ENCODE results near the gene RAE1. TPM values are rescaled to one million over a fixed set of nuclear protein-coding genes. Genes with fewer than 3 reads are reported as not detected.

RAE1 gene
- total RNA-seq, 1 donor from 2014 or later, result 9.5 TPM

DNA sequence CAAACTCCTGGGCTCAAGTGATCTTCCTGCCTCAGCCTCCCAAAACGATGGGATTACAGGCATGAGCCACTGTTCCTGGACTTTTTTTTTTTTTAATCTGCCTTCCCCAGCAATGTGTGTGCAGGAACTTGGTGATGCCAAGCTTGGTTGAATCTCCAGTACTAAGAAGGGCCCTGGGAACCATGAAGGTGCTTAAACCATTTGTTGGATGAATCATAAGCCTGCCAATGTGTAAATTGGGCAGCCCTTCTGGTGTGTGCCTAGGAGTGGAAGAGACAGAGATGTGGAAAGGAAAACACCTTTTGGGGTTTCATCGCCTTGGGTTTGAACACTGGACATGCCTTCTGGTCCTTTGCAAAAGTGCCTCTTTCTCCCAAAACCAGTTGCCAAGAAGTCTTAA is 28.6 kb upstream of the RAE1 start:
- Histone ChIP-seq H3K36me3 (no peaks in the 10 kb centered on the region), H3K27ac (no peak overlapping the region), H3K27me3 (no peaks in the 10 kb centered on the region), H3K4me1 (no peaks in the 10 kb centered on the region), H3K9me3 (no peaks in the 10 kb centered on the region), H3K4me3 (no peak overlapping the region)
- intact Hi-C loops (cut with DNase I), result no loop called here
- TF ChIP-seq, protein P1, sequence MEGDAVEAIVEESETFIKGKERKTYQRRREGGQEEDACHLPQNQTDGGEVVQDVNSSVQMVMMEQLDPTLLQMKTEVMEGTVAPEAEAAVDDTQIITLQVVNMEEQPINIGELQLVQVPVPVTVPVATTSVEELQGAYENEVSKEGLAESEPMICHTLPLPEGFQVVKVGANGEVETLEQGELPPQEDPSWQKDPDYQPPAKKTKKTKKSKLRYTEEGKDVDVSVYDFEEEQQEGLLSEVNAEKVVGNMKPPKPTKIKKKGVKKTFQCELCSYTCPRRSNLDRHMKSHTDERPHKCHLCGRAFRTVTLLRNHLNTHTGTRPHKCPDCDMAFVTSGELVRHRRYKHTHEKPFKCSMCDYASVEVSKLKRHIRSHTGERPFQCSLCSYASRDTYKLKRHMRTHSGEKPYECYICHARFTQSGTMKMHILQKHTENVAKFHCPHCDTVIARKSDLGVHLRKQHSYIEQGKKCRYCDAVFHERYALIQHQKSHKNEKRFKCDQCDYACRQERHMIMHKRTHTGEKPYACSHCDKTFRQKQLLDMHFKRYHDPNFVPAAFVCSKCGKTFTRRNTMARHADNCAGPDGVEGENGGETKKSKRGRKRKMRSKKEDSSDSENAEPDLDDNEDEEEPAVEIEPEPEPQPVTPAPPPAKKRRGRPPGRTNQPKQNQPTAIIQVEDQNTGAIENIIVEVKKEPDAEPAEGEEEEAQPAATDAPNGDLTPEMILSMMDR (IDR thresholded peaks at IDR 0.05), result no peak
- no peak for DNase-seq (ENCODE audit: low spot score in 2 of 2)

DNA sequence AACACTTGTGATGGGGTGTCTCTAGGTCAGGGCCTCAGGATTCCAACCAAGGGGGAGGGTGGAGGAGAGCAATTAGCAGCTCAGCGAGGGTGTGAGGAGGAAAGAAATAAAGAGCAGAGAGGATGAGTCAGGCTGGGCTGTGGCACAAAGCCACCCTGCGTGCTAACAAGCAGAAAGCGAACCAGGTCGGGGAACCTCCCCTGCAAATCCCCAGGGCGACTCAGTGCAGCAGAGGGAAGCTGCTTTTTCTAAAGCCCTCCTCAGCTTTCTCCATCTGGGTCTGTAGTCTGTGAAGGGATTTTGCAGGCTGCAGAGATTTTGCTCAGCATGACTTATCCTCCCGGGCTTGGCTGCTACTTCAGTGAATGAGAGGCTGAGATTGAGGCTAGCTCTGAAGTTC is 28.0 kb upstream of the RAE1 start:
- DNase-seq (ENCODE audit: low spot score in 2 of 2), result no peak
- Histone ChIP-seq H3K4me1 (no peaks in the 10 kb centered on the region), H3K27ac (no peak overlapping the region), H3K27me3 (no peaks in the 10 kb centered on the region), H3K4me3 (no peak overlapping the region), H3K9me3 (no peaks in the 10 kb centered on the region), H3K36me3 (no peaks in the 10 kb centered on the region)
- intact Hi-C loops (cut with DNase I), result no loop called here
- TF ChIP-seq, protein P1 (IDR thresholded peaks at IDR 0.05), result no peak

DNA sequence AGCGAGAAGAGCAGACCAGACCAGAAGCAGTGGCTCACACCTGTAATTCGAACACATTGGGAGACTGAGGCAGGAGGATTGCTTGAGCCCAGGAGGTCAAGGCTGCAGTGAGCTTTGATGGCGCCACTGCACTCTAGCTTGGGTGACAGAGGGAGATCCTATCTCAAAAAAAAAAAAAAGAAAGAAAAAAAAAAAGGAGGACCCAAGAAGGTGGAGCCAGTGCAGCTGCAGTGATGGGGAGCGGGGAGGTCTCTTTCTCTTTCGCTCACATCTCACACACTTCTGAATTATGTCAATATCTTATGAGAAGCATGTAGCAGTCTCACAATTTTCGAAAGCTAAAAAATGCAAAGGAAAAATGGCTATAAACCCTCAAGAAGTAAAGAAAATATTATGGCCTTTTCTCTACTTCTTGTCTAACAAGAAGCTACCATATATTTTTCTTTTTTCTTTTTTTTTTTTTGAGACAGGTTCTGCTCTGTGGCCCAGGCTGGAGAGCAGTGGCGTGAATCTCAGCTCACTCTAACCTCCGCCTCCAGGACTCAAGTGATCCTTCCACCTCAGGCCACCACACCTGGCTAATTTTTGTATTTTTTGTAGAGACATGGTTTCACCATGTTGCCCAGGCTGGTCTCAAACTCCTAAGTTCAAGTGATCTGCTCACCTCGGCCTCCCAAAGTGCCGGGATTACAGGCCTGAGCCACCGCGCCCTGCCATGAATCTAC is 25.3 kb upstream of the RAE1 start:
- no peaks in the 10 kb centered on the region for H3K27me3 ChIP-seq
- H3K4me3 ChIP-seq, result no peak overlapping the region
- no peaks in the 10 kb centered on the region for H3K9me3 ChIP-seq
- TF ChIP-seq, protein P1 (IDR thresholded peaks at IDR 0.05), result no peak
- no peaks in the 10 kb centered on the region for H3K36me3 ChIP-seq
- H3K27ac ChIP-seq, result no peak overlapping the region
- intact Hi-C loops (cut with DNase I), result no loop called here
- DNase-seq (ENCODE audit: low spot score in 2 of 2), result no peak
- H3K4me1 ChIP-seq, result no peaks in the 10 kb centered on the region

DNA sequence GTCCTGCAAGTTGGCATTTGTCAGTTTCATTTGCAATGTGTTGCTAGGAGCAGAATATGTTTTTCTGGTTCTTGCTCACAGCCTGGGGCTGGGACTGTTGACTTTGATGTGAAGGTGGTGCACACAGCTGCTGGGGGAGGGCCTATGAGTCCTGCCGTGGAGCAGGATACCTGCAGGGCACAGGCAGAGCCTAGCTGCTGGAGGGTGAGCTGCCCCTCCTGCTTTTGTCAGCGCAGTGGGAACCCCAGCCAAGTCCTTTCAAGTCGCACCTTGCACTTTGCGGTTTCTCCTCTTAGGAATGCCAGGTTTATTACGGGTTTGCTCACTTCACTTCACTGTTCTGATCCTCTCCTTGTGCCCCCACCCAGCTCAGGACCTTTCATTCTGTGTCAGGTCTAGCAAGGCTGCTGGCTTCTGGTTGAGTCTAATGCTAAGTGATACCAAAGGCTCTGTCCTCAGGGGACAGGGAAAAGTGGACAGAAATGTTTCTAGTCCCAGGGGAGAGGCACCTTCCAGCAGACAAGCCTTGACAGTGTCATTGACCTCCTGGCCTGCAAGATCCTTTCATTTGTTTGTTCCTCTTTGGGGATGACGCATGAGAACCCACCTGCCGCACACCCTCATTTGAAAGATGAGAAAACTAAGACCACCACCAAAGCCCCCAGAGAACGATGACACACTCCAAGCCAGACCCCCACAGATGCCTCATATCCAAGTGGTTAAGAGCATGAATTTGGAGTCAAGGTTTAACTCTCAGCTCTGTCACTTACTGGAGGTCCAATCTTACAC is 24.2 kb upstream of the RAE1 start:
- TF ChIP-seq, protein P1 (IDR thresholded peaks at IDR 0.05), result no peak
- no peak overlapping the region for H3K4me3 ChIP-seq
- intact Hi-C loops (cut with DNase I), result no loop called here
- no peaks in the 10 kb centered on the region for H3K36me3 ChIP-seq
- no peaks in the 10 kb centered on the region for H3K27me3 ChIP-seq
- DNase-seq (ENCODE audit: low spot score in 2 of 2), result no peak
- no peaks in the 10 kb centered on the region for H3K9me3 ChIP-seq
- H3K4me1 ChIP-seq, result no peaks in the 10 kb centered on the region
- H3K27ac ChIP-seq, result no peak overlapping the region

DNA sequence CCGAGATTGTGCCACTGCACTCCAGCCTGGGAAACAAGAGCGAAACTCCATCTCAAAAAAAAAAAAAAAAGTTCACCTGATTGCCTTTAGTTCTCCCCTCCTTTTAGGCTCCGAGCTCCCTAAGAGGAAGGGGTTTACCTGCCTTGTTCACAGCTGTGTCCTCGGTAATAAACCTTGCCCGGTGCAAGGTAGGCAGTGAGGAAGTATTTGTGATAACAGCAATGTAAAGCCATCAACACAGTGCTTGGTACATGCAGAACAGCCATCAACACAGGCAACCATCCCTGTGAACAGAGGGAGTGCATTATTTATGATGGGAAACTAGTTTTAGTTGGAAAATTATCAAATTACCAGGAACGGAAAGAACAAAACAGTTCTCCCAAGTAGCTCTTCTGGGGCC is 23.2 kb upstream of the RAE1 start:
- H3K36me3 ChIP-seq, result no peaks in the 10 kb centered on the region
- no peak overlapping the region for H3K27ac ChIP-seq
- H3K4me3 ChIP-seq, result no peak overlapping the region
- no peak for DNase-seq (ENCODE audit: low spot score in 2 of 2)
- H3K4me1 ChIP-seq, result no peaks in the 10 kb centered on the region
- intact Hi-C loops (cut with DNase I), result no loop called here
- H3K9me3 ChIP-seq, result no peaks in the 10 kb centered on the region
- TF ChIP-seq, protein P1 (IDR thresholded peaks at IDR 0.05), result no peak
- no peaks in the 10 kb centered on the region for H3K27me3 ChIP-seq

All from ascending aorta (tissue), 2 donors.